Activated CD8-positive, alpha-beta memory T cell treated with anti-CD3 and anti-CD28 coated beads, Interleukin-2, amount 50 U/mL, for 1 hour (primary cell): ENCODE results near the gene NMBR.
"Not testable (repeated sequence)": the region's sequence is repeated elsewhere in the genome, so short reads cannot be mapped to it uniquely, and the experiment has no call there.

Source experiments
- DNase-seq: peaks from one replicate; pipeline ENCODE4 v3.0.0-alpha.2; 2020; ENCODE audit errors: extremely low read depth

The NMBR gene

GRCh38 chr6:142146828-142147662, at the start of gene NMBR, which contains the start of gene VTA1:
TSS of gene NMBR (minus strand) at chr6:142147122. CDS start at chr6:142088658, 58,464 bp downstream.
TSS of gene VTA1 (plus strand) at chr6:142147263. CDS start at chr6:142147288, 25 bp downstream.
- DNase-seq, result peak; percentile 86

GRCh38 chr6:142195862-142196541, 49.1 kb upstream of the NMBR start:
- no peak for DNase-seq

GRCh38 chr6:142193621-142194020, 46.7 kb upstream of the NMBR start:
- DNase-seq, result no peak

GRCh38 chr6:142192343-142192742, 45.4 kb upstream of the NMBR start:
- DNase-seq, result no peak

- no peak for DNase-seq
Observed at GRCh38 chr6:142189057-142189456, 42.1 kb upstream of the NMBR start.

GRCh38 chr6:142188341-142188740, 41.4 kb upstream of the NMBR start:
- DNase-seq, result not testable (repeated sequence)

GRCh38 chr6:142187209-142187608, 40.3 kb upstream of the NMBR start:
- DNase-seq, result no peak

- no peak for DNase-seq
Observed at GRCh38 chr6:142185641-142186040, 38.7 kb upstream of the NMBR start.

GRCh38 chr6:142184307-142184706, 37.4 kb upstream of the NMBR start:
- DNase-seq, result no peak

- DNase-seq, result no peak
Observed at GRCh38 chr6:142183351-142183750, 36.4 kb upstream of the NMBR start.

- DNase-seq, result no peak
Observed at GRCh38 chr6:142182004-142182403, 35.1 kb upstream of the NMBR start.

- DNase-seq, result no peak
Observed at GRCh38 chr6:142178129-142178528, 31.2 kb upstream of the NMBR start.

GRCh38 chr6:142174703-142175102, 27.8 kb upstream of the NMBR start:
- DNase-seq, result no peak

- no peak for DNase-seq
Observed at GRCh38 chr6:142173980-142174379, 27.1 kb upstream of the NMBR start.

GRCh38 chr6:142172758-142173157, 25.8 kb upstream of the NMBR start:
- no peak for DNase-seq

- DNase-seq, result no peak
Observed at GRCh38 chr6:142171351-142171750, 24.4 kb upstream of the NMBR start.

GRCh38 chr6:142167486-142167885, 20.6 kb upstream of the NMBR start:
- no peak for DNase-seq

- no peak for DNase-seq
Observed at GRCh38 chr6:142167071-142167470, 20.1 kb upstream of the NMBR start.

GRCh38 chr6:142165227-142165626, 18.3 kb upstream of the NMBR start:
- DNase-seq, result no peak

- no peak for DNase-seq
Observed at GRCh38 chr6:142162780-142163179, 15.9 kb upstream of the NMBR start.

GRCh38 chr6:142156758-142157068, 9.8 kb upstream of the NMBR start:
- DNase-seq, result not testable (repeated sequence)

GRCh38 chr6:142155895-142156757, 9.2 kb upstream of the NMBR start:
- DNase-seq, result no peak
